Epidermal melanocyte (primary cell): Measurements from ENCODE around the gene AKAP10.
"Not testable (repeated sequence)": the region's sequence is repeated elsewhere in the genome, so short reads cannot be mapped to it uniquely, and the experiment has no call there.

Experiments used
- DNase-seq: peaks from one replicate; pipeline ENCODE4 v3.0.0; 2011; ENCODE audit warnings: low spot score; ENCODE audit not compliant: insufficient read length

AKAP10 gene

GRCh38 chr17:19977293-19978208 is at the start of gene AKAP10:
AKAP10 (minus strand) TSS chr17:19977828; CDS start chr17:19977679, 149 bp downstream.
- DNase-seq: peak; percentile 81

GRCh38 chr17:20026960-20027359 is 49.3 kb upstream of the AKAP10 start:
- no peak for DNase-seq

GRCh38 chr17:20022701-20023100 is 45.1 kb upstream of the AKAP10 start:
- DNase-seq: no peak

GRCh38 chr17:20016475-20016992 is 38.9 kb upstream of the AKAP10 start:
- DNase-seq: not testable (repeated sequence)

GRCh38 chr17:20012017-20012536 is 34.4 kb upstream of the AKAP10 start:
- no peak for DNase-seq

GRCh38 chr17:20010936-20011335 is 33.3 kb upstream of the AKAP10 start:
- no peak for DNase-seq

- peak; percentile 51 for DNase-seq
Measured at GRCh38 chr17:20010099-20010863, 32.7 kb upstream of the AKAP10 start.

GRCh38 chr17:20009302-20010098 is 31.9 kb upstream of the AKAP10 start, which contains the start of gene SPECC1:
SPECC1 (plus strand) TSS chr17:20009359; CDS start chr17:20096652, 87,293 bp downstream.
- no peak for DNase-seq

- peak; percentile 66 for DNase-seq
Measured at GRCh38 chr17:20009052-20009301, 31.3 kb upstream of the AKAP10 start.

- no peak for DNase-seq
Measured at GRCh38 chr17:20008242-20009051, 30.8 kb upstream of the AKAP10 start.

- DNase-seq: no peak
Measured at GRCh38 chr17:19996502-19996901, 18.9 kb upstream of the AKAP10 start.

GRCh38 chr17:19996086-19996485 is 18.5 kb upstream of the AKAP10 start:
- DNase-seq: no peak

GRCh38 chr17:19992803-19993713 is 15.4 kb upstream of the AKAP10 start:
- peak; percentile 46 for DNase-seq

- no peak for DNase-seq
Measured at GRCh38 chr17:19991252-19991885, 13.7 kb upstream of the AKAP10 start.

GRCh38 chr17:19987897-19988296 is 10.3 kb upstream of the AKAP10 start:
- DNase-seq: no peak

GRCh38 chr17:19986941-19987861 is 9.6 kb upstream of the AKAP10 start:
- DNase-seq: no peak

- no peak for DNase-seq
Measured at GRCh38 chr17:19979917-19980770, 2.5 kb upstream of the AKAP10 start.
